GM23338 (cell line): ENCODE measurements around the gene TMEM190. TPM values are rescaled to one million over a fixed set of nuclear protein-coding genes. Genes with fewer than 3 reads are reported as not detected.

ENCODE experiments used
- ATAC-seq: fragments of 200-7000 bp; cut with Tn5 transposase; 3 replicates; pipeline ENCODE4 v1.9.1; 2020
- DNase-seq: peaks from one replicate; pipeline ENCODE4 v3.0.0-alpha.2; 2015; ENCODE audit warnings: low spot score
- H2AFZ ChIP-seq: fragments of 200-600 bp; sonication (generic); 2 replicates; pipeline ENCODE4 v1.8.0; 2016; ENCODE audit warnings: antibody characterized with exemption, mild to moderate bottlenecking, moderate library complexity
- H3F3A ChIP-seq: fragments of 200-600 bp; sonication (generic); replicated peaks from 2 replicates; pipeline ENCODE4 v1.8.0; 2017; ENCODE audit warnings: antibody characterized with exemption, mixed run types, low read depth
- H3K27ac ChIP-seq: fragments of 200-600 bp; sonication (generic); 2 replicates; pipeline ENCODE4 v1.6.1; 2016; ENCODE audit warnings: low read depth
- H3K27me3 ChIP-seq: fragments of 200-600 bp; sonication (generic); 2 replicates; pipeline ENCODE4 v1.8.0; 2016; ENCODE audit warnings: mild to moderate bottlenecking, mixed run types, moderate library complexity; ENCODE audit not compliant: insufficient read depth
- H3K36me3 ChIP-seq: fragments of 200-600 bp; sonication (generic); 2 replicates; pipeline ENCODE4 v1.8.0; 2016; ENCODE audit warnings: mild to moderate bottlenecking; ENCODE audit not compliant: insufficient read depth
- H3K4me1 ChIP-seq: fragments of 200-600 bp; sonication (generic); 2 replicates; pipeline ENCODE4 v1.8.0; 2016; ENCODE audit warnings: mild to moderate bottlenecking, moderate library complexity; ENCODE audit not compliant: insufficient read depth
- H3K4me2 ChIP-seq: fragments of 200-600 bp; sonication (generic); 2 replicates; pipeline ENCODE4 v1.7.1; 2017; ENCODE audit warnings: mixed run types
- H3K4me3 ChIP-seq: fragments of 200-600 bp; sonication (generic); 2 replicates; pipeline ENCODE4 v1.6.1; 2016; ENCODE audit warnings: mixed run types
- H3K79me2 ChIP-seq: fragments of 200-600 bp; sonication (generic); replicated peaks from 2 replicates; pipeline ENCODE4 v1.8.0; 2017; ENCODE audit warnings: mild to moderate bottlenecking; ENCODE audit not compliant: insufficient read depth
- H3K9me2 ChIP-seq: fragments of 200-600 bp; sonication (generic); 2 replicates; pipeline ENCODE4 v1.8.0; 2017; ENCODE audit not compliant: insufficient read depth
- H4K20me1 ChIP-seq: fragments of 200-600 bp; sonication (generic); replicated peaks from 2 replicates; pipeline ENCODE4 v1.8.0; 2017; ENCODE audit warnings: mild to moderate bottlenecking; ENCODE audit not compliant: insufficient read depth
- H3K27ac Mint-ChIP-seq: 2 replicates; pipeline ENCODE4 v1.8.0; 2020; ENCODE audit warnings: inconsistent platforms, mild to moderate bottlenecking, moderate library complexity, mixed read lengths
- H3K27me3 Mint-ChIP-seq: 3 replicates; pipeline ENCODE4 v1.8.0; 2022; ENCODE audit warnings: low read depth, mild to moderate bottlenecking, moderate library complexity, mixed read lengths, inconsistent platforms; ENCODE audit not compliant: insufficient read depth, poor library complexity
- H3K36me3 Mint-ChIP-seq: 3 replicates; pipeline ENCODE4 v1.8.0; 2021; ENCODE audit warnings: low read depth, mild to moderate bottlenecking, inconsistent platforms, moderate library complexity, mixed read lengths
- H3K4me1 Mint-ChIP-seq: 3 replicates; pipeline ENCODE4 v1.8.0; 2020; ENCODE audit warnings: mild to moderate bottlenecking, inconsistent platforms, mixed read lengths
- H3K4me3 Mint-ChIP-seq: 3 replicates; pipeline ENCODE4 v1.8.0; 2021; ENCODE audit warnings: moderate library complexity, mild to moderate bottlenecking, inconsistent platforms, mixed read lengths
- H3K9me3 Mint-ChIP-seq: 3 replicates; pipeline ENCODE4 v1.8.0; 2020; ENCODE audit warnings: moderate library complexity, mild to moderate bottlenecking, inconsistent platforms, mixed read lengths
- CREB1 ChIP-seq: fragments of 250-450 bp; sonication (Bioruptor Pico); IDR thresholded peaks from 2 replicates; pipeline ENCODE4 v1.5.0; 2020; ENCODE audit warnings: low read depth, mild to moderate bottlenecking, moderate library complexity
- CTCF ChIP-seq, 2 experiments: fragments of 200-600 bp in 1 of 2; sonication (generic) in 1 of 2; conservative IDR thresholded peaks; 2 replicates each; pipeline versions ENCODE4 v1.5.1 to v1.6.1; 2016 to 2017; ENCODE audit warnings: antibody characterized with exemption in 2 of 2, low read depth in 2 of 2, mild to moderate bottlenecking in 2 of 2, moderate library complexity in 1 of 2
- EZH2phosphoT487 ChIP-seq: fragments of 200-600 bp; sonication (generic); IDR thresholded peaks from one replicate; pipeline ENCODE4 v1.8.1; 2018; ENCODE audit warnings: antibody characterized with exemption; ENCODE audit not compliant: unreplicated experiment
- NANOG ChIP-seq: IDR thresholded peaks from 2 replicates; pipeline ENCODE4 v1.6.1; 2016; ENCODE audit warnings: antibody characterized with exemption, borderline replicate concordance
- REST ChIP-seq: IDR thresholded peaks from one replicate; pipeline ENCODE4 v1.6.1; 2018; ENCODE audit warnings: antibody characterized with exemption; ENCODE audit not compliant: unreplicated experiment
- ZNF331 ChIP-seq: fragments of 250-450 bp; sonication (Bioruptor Pico); IDR thresholded peaks from 2 replicates; pipeline ENCODE4 v1.5.0; 2020; ENCODE audit warnings: low read depth, mild to moderate bottlenecking, moderate library complexity
- polyA plus RNA-seq: library from polyadenylated mRNA; unstranded; fragments of >200 nt; fragmentation: Nextera tagmentation; extraction: Ambion mirVana; gene quantifications from 2 replicates; pipeline ENCODE4 v1.2.1, GENCODE V29; 2016
- total RNA-seq: library from RNA; depleted of rRNA; stranded (reverse); fragments of >200 nt; shearing (Covaris generic); gene quantifications from 2 replicates; pipeline ENCODE4 v1.2.3, GENCODE V29; 2014
- TF ChIP-seq, protein P1 (sequence below): fragments of 250-450 bp; sonication (Bioruptor Pico); IDR thresholded peaks from 2 replicates; pipeline ENCODE4 v1.5.0; 2020; ENCODE audit warnings: mild to moderate bottlenecking, moderate library complexity

Gene TMEM190
- total and polyA plus RNA-seq, 2 experiments from 2014 or later, result 4.8 TPM; not detected in 1

DNA sequence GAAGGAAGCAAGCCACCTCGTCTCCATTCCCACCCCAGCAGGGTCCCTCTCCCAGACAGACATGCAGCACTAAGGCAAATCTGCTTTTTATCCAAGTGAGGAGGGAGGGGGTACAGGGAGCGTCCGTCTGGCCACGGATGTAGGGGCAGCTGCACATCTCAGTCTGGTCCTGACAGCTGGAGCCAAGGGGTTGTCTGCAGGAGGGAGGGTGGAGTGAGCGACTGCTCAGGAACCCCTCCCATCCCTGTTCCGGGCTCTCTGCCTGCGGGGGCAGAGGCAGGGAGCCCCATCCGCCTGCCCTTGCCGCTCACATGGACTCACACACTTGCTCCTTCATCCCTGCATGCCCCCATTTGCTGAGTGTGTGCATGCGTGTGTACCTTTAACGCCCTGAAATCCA, 2.5 kb downstream of the TMEM190 start:
- DNase-seq, result no peak
- H3K4me1 ChIP-seq, result peaks cover 44% of the 10 kb centered on the region
- peaks cover 43% of the 10 kb centered on the region for H3K27me3 ChIP-seq
- 0 out of 2 replicates have a peak, but pooled peaks cover 11% of the 10 kb centered on the region for H3F3A ChIP-seq
- H3K36me3 ChIP-seq, result no peaks in the 10 kb centered on the region
- H3K27ac Mint-ChIP-seq, result no peak overlapping the region
- H3K4me1 Mint-ChIP-seq, result peaks cover 40% of the 10 kb centered on the region
- ATAC-seq, result no peak
- no peak overlapping the region for H3K4me3 ChIP-seq
- peaks cover 5% of the 10 kb centered on the region; the same call in 2 of the 3 replicates for H3K9me3 Mint-ChIP-seq
- no peaks in the 10 kb centered on the region for H3K9me2 ChIP-seq
- H3K4me3 Mint-ChIP-seq, result no peak overlapping the region
- no peak overlapping the region for H3K4me2 ChIP-seq
- no peak overlapping the region for H2AFZ ChIP-seq
- H3K27me3 Mint-ChIP-seq, result peaks cover 37% of the 10 kb centered on the region
- TF ChIP-seq NANOG, result no peak
- TF ChIP-seq REST, result no peak
- TF ChIP-seq ZNF331, result no peak
- TF ChIP-seq, protein P1, sequence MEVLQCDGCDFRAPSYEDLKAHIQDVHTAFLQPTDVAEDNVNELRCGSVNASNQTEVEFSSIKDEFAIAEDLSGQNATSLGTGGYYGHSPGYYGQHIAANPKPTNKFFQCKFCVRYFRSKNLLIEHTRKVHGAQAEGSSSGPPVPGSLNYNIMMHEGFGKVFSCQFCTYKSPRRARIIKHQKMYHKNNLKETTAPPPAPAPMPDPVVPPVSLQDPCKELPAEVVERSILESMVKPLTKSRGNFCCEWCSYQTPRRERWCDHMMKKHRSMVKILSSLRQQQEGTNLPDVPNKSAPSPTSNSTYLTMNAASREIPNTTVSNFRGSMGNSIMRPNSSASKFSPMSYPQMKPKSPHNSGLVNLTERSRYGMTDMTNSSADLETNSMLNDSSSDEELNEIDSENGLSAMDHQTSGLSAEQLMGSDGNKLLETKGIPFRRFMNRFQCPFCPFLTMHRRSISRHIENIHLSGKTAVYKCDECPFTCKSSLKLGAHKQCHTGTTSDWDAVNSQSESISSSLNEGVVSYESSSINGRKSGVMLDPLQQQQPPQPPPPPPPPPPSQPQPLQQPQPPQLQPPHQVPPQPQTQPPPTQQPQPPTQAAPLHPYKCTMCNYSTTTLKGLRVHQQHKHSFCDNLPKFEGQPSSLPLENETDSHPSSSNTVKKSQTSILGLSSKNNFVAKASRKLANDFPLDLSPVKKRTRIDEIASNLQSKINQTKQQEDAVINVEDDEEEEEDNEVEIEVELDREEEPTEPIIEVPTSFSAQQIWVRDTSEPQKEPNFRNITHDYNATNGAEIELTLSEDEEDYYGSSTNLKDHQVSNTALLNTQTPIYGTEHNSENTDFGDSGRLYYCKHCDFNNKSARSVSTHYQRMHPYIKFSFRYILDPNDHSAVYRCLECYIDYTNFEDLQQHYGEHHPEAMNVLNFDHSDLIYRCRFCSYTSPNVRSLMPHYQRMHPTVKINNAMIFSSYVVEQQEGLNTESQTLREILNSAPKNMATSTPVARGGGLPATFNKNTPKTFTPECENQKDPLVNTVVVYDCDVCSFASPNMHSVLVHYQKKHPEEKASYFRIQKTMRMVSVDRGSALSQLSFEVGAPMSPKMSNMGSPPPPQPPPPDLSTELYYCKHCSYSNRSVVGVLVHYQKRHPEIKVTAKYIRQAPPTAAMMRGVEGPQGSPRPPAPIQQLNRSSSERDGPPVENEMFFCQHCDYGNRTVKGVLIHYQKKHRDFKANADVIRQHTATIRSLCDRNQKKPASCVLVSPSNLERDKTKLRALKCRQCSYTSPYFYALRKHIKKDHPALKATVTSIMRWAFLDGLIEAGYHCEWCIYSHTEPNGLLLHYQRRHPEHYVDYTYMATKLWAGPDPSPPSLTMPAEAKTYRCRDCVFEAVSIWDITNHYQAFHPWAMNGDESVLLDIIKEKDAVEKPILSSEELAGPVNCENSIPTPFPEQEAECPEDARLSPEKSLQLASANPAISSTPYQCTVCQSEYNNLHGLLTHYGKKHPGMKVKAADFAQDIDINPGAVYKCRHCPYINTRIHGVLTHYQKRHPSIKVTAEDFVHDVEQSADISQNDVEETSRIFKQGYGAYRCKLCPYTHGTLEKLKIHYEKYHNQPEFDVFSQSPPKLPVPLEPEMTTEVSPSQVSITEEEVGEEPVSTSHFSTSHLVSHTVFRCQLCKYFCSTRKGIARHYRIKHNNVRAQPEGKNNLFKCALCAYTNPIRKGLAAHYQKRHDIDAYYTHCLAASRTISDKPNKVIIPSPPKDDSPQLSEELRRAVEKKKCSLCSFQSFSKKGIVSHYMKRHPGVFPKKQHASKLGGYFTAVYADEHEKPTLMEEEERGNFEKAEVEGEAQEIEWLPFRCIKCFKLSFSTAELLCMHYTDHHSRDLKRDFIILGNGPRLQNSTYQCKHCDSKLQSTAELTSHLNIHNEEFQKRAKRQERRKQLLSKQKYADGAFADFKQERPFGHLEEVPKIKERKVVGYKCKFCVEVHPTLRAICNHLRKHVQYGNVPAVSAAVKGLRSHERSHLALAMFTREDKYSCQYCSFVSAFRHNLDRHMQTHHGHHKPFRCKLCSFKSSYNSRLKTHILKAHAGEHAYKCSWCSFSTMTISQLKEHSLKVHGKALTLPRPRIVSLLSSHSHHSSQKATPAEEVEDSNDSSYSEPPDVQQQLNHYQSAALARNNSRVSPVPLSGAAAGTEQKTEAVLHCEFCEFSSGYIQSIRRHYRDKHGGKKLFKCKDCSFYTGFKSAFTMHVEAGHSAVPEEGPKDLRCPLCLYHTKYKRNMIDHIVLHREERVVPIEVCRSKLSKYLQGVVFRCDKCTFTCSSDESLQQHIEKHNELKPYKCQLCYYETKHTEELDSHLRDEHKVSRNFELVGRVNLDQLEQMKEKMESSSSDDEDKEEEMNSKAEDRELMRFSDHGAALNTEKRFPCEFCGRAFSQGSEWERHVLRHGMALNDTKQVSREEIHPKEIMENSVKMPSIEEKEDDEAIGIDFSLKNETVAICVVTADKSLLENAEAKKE (CRISPR knock-in tag), result no peak
- TF ChIP-seq CREB1 (CRISPR knock-in tag), result no peak
- no peak for TF ChIP-seq EZH2phosphoT487
- TF ChIP-seq CTCF (conservative IDR thresholded peaks at IDR 0.05; ENCODE audit: low read depth in 2 of 2), result no peak
- H3K36me3 Mint-ChIP-seq, result peaks cover 3% of the 10 kb centered on the region; the same call in 1 of the 3 replicates
- H4K20me1 ChIP-seq, result peaks cover 6% of the 10 kb centered on the region
- no peak overlapping the region for H3K27ac ChIP-seq
- H3K79me2 ChIP-seq, result 0 out of 2 replicates have a peak, but pooled peaks cover 5% of the 10 kb centered on the region
